Measurements from ENCODE around the gene ROPN1.
A peak's percentile ranks its signal among the peaks of the same experiment; 100 is the strongest.
"Not testable (repeated sequence)": the region's sequence is repeated elsewhere in the genome, so short reads cannot be mapped to it uniquely, and the experiment has no call there.

The ROPN1 gene

DNA sequence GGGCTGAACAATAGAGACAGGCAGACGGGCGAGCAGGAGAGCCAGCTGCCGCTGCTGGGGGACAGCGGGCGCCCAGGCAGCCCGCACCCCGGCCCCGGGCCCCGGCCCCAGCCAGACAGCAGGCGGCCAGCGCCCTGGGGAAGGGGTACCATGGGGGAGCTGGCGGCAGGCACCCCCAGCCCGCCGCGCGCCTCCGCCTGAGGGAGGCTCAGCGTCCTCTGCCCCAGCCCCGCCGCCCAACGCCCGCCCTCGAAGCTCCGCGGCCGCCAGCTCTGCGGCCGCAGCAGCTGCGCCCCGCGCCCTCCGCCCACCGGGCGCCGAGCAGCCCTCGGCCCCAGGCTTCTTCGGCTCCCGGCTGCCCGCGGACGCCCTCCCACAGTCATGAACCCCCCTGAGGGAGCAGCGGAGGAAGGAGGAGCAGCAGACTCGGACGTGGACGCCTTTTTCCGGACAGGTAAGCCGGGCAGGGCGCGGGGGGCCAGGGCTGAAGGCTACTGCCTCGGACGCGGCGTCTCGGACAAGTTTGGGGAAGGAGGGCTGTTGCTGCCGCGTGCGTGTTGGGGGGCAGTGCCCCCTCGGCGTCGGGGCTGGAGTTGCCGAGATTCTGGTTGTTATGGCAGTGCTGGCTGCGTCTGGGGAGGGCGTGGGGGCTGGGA lies 41.6 kb upstream of the ROPN1 start, which contains the start of gene KALRN:
TSS of gene KALRN (plus strand) at position 10 of the 656 bp plus-strand sequence.
- in situ Hi-C loops (cut with MboI; ENCODE audit: low sequenced_read_pairs, unreplicated experiment): no loop called here
- no peak for DNase-seq (ENCODE audit: low spot score)
- TF ChIP-seq, protein P1, sequence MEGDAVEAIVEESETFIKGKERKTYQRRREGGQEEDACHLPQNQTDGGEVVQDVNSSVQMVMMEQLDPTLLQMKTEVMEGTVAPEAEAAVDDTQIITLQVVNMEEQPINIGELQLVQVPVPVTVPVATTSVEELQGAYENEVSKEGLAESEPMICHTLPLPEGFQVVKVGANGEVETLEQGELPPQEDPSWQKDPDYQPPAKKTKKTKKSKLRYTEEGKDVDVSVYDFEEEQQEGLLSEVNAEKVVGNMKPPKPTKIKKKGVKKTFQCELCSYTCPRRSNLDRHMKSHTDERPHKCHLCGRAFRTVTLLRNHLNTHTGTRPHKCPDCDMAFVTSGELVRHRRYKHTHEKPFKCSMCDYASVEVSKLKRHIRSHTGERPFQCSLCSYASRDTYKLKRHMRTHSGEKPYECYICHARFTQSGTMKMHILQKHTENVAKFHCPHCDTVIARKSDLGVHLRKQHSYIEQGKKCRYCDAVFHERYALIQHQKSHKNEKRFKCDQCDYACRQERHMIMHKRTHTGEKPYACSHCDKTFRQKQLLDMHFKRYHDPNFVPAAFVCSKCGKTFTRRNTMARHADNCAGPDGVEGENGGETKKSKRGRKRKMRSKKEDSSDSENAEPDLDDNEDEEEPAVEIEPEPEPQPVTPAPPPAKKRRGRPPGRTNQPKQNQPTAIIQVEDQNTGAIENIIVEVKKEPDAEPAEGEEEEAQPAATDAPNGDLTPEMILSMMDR (IDR thresholded peaks at IDR 0.05; ENCODE audit: borderline replicate concordance, control extremely low read depth, extremely low read depth, insufficient read depth, missing control alignments): no peak

DNA sequence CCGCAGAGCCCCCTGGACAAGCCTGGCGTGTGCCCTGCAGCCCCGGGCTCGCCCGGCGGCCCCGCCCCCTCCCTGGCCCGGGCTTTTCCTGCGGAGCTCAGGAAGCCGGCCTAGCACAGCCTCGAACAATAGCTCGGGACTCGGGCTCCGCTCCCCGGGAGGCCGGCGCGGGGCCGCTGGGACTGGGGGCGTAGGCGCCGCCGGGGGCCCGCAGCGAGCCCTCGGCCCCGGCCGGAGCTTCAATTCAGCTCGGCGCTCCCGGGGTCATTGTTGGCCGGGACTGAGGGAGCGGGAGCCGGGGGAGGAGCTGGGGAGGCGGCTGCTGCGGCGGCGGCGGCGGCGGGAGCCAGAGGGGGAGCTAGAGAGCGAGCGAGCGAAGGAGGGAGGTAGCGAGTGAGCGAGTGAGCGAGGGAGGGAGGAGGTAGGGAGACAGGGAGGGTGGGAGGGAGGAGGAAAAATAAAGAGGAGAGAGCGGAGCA lies 41.0 kb upstream of the ROPN1 start:
- in situ Hi-C loops (cut with MboI; ENCODE audit: low sequenced_read_pairs, unreplicated experiment): no loop called here
- peak; percentile 91 for DNase-seq (ENCODE audit: low spot score)
- TF ChIP-seq, protein P1 (IDR thresholded peaks at IDR 0.05; ENCODE audit: borderline replicate concordance, control extremely low read depth, extremely low read depth, insufficient read depth, missing control alignments): peak; percentile 86

DNA sequence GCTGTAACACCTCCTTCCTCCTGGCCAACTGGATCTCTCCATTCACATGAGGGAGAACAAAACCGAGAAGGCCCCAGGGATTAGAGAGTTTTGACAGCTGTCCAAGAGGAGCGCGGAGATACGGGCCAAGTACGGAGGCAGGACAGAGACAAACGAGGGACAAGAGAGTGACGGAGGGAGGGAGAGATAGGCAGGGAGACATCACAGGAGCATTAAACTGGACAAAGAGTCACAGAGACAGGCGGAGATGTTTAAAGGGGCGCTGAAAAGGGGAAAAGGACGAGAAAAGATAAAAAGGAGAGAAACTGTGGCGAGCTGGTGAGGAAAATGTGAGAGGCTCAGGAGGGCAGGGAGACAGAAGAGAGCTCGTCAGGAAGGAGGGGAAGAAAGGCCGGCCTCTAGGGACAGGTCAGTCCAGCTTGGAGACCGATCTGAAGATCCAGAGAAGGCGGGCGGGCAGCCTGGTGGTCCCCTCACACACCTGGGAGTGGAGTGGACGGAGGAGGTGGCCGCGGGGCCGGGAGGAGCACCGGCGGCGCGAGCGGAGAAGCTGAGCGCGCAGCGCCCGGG lies 40.5 kb upstream of the ROPN1 start:
- in situ Hi-C loops (cut with MboI; ENCODE audit: low sequenced_read_pairs, unreplicated experiment): no loop called here
- DNase-seq (ENCODE audit: low spot score): no peak

DNA sequence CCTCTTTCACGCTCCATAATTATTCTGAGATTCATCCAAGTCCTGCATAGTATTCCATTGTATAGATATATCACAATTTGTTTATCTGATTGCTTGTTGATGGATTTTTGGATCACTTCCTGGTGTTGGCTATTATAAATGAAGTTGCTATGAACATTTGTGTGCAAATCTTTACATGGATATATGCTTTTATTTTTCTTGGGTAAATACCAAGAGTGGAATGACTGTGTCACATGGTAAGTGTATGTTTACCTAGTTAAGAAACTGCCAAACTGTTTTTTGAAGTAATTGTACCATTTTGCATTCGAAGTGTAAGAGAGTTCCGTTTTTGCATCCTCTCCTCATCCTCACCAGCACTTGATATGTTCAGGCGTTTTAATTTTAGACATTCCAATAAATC lies 34.6 kb upstream of the ROPN1 start:
- TF ChIP-seq, protein P1 (IDR thresholded peaks at IDR 0.05; ENCODE audit: borderline replicate concordance, control extremely low read depth, extremely low read depth, insufficient read depth, missing control alignments): no peak
- no peak for DNase-seq (ENCODE audit: low spot score)
- in situ Hi-C loops (cut with MboI; ENCODE audit: low sequenced_read_pairs, unreplicated experiment): no loop called here

More for the DNA sequence above, 40.5 kb upstream of the ROPN1 start:
- TF ChIP-seq, protein P1 (IDR thresholded peaks at IDR 0.05; ENCODE audit: borderline replicate concordance, control extremely low read depth, extremely low read depth, insufficient read depth, missing control alignments): no peak

DNA sequence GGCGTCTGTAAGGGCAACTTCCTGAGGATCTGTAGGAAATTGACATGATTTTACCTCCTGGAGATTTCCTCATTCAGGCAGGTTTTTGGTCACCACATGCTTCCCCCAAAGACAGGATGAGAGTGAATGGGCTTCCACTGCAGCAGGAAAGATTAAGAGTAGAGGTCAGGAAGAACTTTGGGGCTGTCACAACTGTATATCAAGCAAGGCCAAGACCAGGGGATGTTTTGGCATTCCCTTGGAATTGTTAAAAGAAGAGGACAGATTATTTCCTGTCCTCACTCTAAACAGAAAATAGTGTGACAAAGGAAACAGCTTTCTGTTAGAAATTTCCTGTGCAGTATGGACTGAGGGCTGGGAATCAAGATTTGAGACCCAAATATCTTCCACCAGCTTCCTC lies 31.6 kb upstream of the ROPN1 start:
- in situ Hi-C loops (cut with MboI; ENCODE audit: low sequenced_read_pairs, unreplicated experiment): not testable (repeated sequence)

DNA sequence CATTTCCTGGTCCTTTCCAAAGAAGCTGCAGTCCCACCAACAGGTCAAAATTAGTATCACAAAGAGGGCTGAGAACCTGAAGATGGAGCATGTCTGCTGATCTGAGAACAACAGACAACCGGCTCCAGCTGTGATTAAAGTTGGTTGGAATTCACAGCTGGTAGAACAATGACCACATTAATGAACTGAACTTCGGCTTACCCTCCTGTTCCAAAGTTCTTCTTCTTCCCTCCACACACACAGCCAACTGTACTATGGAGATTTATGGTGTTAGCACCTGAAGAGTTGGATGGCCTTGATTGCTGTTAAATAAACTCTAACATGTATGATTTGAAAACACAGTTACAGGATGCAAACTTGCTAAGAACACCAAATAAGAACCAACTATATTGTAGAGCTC lies 27.4 kb upstream of the ROPN1 start:
- DNase-seq (ENCODE audit: low spot score): no peak
- TF ChIP-seq, protein P1 (IDR thresholded peaks at IDR 0.05; ENCODE audit: borderline replicate concordance, control extremely low read depth, extremely low read depth, insufficient read depth, missing control alignments): no peak
- in situ Hi-C loops (cut with MboI; ENCODE audit: low sequenced_read_pairs, unreplicated experiment): no loop called here

More for the DNA sequence above, 31.6 kb upstream of the ROPN1 start:
- DNase-seq (ENCODE audit: low spot score): not testable (repeated sequence)

DNA sequence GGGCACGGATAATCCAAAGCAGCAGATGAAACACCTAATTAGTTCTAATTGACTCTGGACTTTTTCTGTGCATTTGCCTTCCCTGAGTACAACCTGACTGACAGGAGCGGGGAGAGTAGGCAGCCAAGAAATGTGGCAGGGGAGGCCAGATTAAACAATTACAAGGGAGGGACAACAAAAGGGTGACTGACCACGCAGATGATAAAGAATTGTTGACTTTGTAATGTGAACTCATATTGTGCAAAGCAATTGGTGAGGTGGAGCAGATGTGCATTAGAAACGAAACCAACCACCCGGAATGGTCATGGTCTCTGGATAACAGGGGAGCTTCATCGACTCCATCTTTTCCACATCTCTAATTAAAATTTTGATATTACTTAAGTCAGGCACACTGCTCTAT lies 25.6 kb upstream of the ROPN1 start:
- DNase-seq (ENCODE audit: low spot score); in situ Hi-C loops (cut with MboI; ENCODE audit: low sequenced_read_pairs, unreplicated experiment): not testable (repeated sequence)

Data from GM13976 (cell line).